H9 (cell line): ENCODE measurements around the gene STX16. TPM values are rescaled to one million over a fixed set of nuclear protein-coding genes. Genes with fewer than 3 reads are reported as not detected.

Experiments
- DNase-seq: peaks from one replicate; pipeline ENCODE4 v3.0.0-alpha.2; 2017
- H2AFZ ChIP-seq: one replicate; pipeline ENCODE4 v1.6.1; 2013; ENCODE audit warnings: mild to moderate bottlenecking, low read length, control low read depth, moderate library complexity
- H2AK5ac ChIP-seq: 2 replicates; pipeline ENCODE4 v1.6.1; 2013; ENCODE audit warnings: low read length, control low read depth, mixed read lengths; ENCODE audit not compliant: insufficient read length
- H2BK120ac ChIP-seq: one replicate; pipeline ENCODE4 v1.6.1; 2013; ENCODE audit warnings: low read depth, mild to moderate bottlenecking, low read length, control low read depth, inconsistent platforms; ENCODE audit not compliant: poor library complexity, severe bottlenecking
- H2BK12ac ChIP-seq: 2 replicates; pipeline ENCODE4 v1.6.1; 2013; ENCODE audit warnings: low read length, control low read depth, mixed read lengths, low read depth; ENCODE audit not compliant: insufficient read length
- H2BK15ac ChIP-seq: 2 replicates; pipeline ENCODE4 v1.6.1; 2013; ENCODE audit warnings: low read depth, low read length, control low read depth
- H2BK20ac ChIP-seq: one replicate; pipeline ENCODE4 v1.6.1; 2013; ENCODE audit warnings: low read depth, mild to moderate bottlenecking, low read length, control low read depth, inconsistent platforms; ENCODE audit not compliant: poor library complexity, severe bottlenecking
- H2BK5ac ChIP-seq: 2 replicates; pipeline ENCODE4 v1.6.1; 2013; ENCODE audit warnings: low read length, control low read depth, mixed read lengths; ENCODE audit not compliant: insufficient read length
- H3K14ac ChIP-seq: 2 replicates; pipeline ENCODE4 v1.6.1; 2013; ENCODE audit warnings: low read length, control low read depth; ENCODE audit not compliant: insufficient read depth
- H3K18ac ChIP-seq: 2 replicates; pipeline ENCODE4 v1.6.1; 2013; ENCODE audit warnings: low read depth, mild to moderate bottlenecking, mixed read lengths, low read length, control low read depth; ENCODE audit not compliant: insufficient read length
- H3K23ac ChIP-seq: 2 replicates; pipeline ENCODE4 v1.6.1; 2013; ENCODE audit warnings: low read length, control low read depth, mixed read lengths, low read depth; ENCODE audit not compliant: insufficient read length
- H3K23me2 ChIP-seq: 2 replicates; pipeline ENCODE4 v1.6.1; 2013; ENCODE audit warnings: low read depth, mild to moderate bottlenecking, mixed read lengths, low read length, control low read depth; ENCODE audit not compliant: insufficient read length, poor library complexity, severe bottlenecking
- H3K27ac ChIP-seq: 2 replicates; pipeline ENCODE4 v1.5.1; 2013; ENCODE audit warnings: low read length, control low read depth, mixed read lengths, low read depth; ENCODE audit not compliant: insufficient read length
- H3K27me3 ChIP-seq: 2 replicates; pipeline ENCODE4 v1.6.1; 2013; ENCODE audit warnings: low read length, control low read depth, inconsistent platforms; ENCODE audit not compliant: insufficient read depth
- H3K4ac ChIP-seq: 2 replicates; pipeline ENCODE4 v1.6.1; 2013; ENCODE audit warnings: low read depth, mild to moderate bottlenecking, control low read depth, inconsistent platforms, low read length, moderate library complexity
- H3K4me1 ChIP-seq: 2 replicates; pipeline ENCODE4 v1.6.1; 2013; ENCODE audit warnings: low read length, control low read depth, inconsistent platforms; ENCODE audit not compliant: insufficient read depth
- H3K4me2 ChIP-seq: 2 replicates; pipeline ENCODE4 v1.6.1; 2013; ENCODE audit warnings: low read length, control low read depth, mixed read lengths; ENCODE audit not compliant: insufficient read length, insufficient read depth
- H3K56ac ChIP-seq: 2 replicates; pipeline ENCODE4 v1.6.1; 2013; ENCODE audit warnings: low read depth, mild to moderate bottlenecking, mixed read lengths, low read length, control low read depth; ENCODE audit not compliant: insufficient read length
- H3K79me1 ChIP-seq: 2 replicates; pipeline ENCODE4 v1.6.1; 2013; ENCODE audit warnings: low read depth, mild to moderate bottlenecking, moderate library complexity, low read length, control low read depth, inconsistent platforms; ENCODE audit not compliant: insufficient read depth, poor library complexity, severe bottlenecking
- H3K79me2 ChIP-seq: 2 replicates; pipeline ENCODE4 v1.6.1; 2013; ENCODE audit warnings: low read length, control low read depth, inconsistent platforms; ENCODE audit not compliant: insufficient read depth
- H3K9ac ChIP-seq: 2 replicates; pipeline ENCODE4 v1.6.1; 2013; ENCODE audit warnings: low read length, control low read depth, mixed read lengths; ENCODE audit not compliant: insufficient read length; ENCODE audit errors: extremely low read depth
- H3K9me3 ChIP-seq: one replicate; pipeline ENCODE4 v1.6.1; 2013; ENCODE audit warnings: low read depth, low read length, inconsistent platforms; ENCODE audit not compliant: control insufficient read depth
- H3T11ph ChIP-seq: one replicate; pipeline ENCODE4 v1.6.1; 2013; ENCODE audit warnings: mild to moderate bottlenecking, low read length, control low read depth, inconsistent platforms
- H4K20me1 ChIP-seq: one replicate; pipeline ENCODE4 v1.6.1; 2013; ENCODE audit not compliant: control insufficient read depth, insufficient read length, insufficient read depth
- H4K5ac ChIP-seq: 2 replicates; pipeline ENCODE4 v1.6.1; 2013; ENCODE audit warnings: low read depth, mild to moderate bottlenecking, mixed read lengths, low read length, control low read depth; ENCODE audit not compliant: insufficient read length
- H4K8ac ChIP-seq: replicated peaks from 2 replicates; pipeline ENCODE4 v1.6.1; 2013; ENCODE audit warnings: low read length, control low read depth, mixed read lengths, low read depth; ENCODE audit not compliant: insufficient read length
- H4K91ac ChIP-seq: 2 replicates; pipeline ENCODE4 v1.6.1; 2013; ENCODE audit warnings: low read depth, mild to moderate bottlenecking, moderate library complexity, mixed read lengths, low read length, control low read depth; ENCODE audit not compliant: insufficient read length
- H3K27ac Mint-ChIP-seq, 3 experiments: 2 replicates in 2 of 3; 3 replicates in 1 of 3; pipeline ENCODE4 v1.8.0; 2020 to 2021; ENCODE audit warnings: mixed read lengths in 3 of 3, mild to moderate bottlenecking in 1 of 3, moderate library complexity in 1 of 3
- H3K27me3 Mint-ChIP-seq: 2 replicates; pipeline ENCODE4 v1.8.0; 2021; ENCODE audit warnings: low read depth, mild to moderate bottlenecking, moderate library complexity, mixed read lengths
- H3K36me3 Mint-ChIP-seq, 3 experiments: 2 replicates in 2 of 3; 3 replicates in 1 of 3; pipeline ENCODE4 v1.8.0; 2020 to 2021; ENCODE audit warnings: low read depth in 3 of 3, mixed read lengths in 3 of 3; ENCODE audit not compliant: insufficient read depth in 1 of 3
- H3K4me1 Mint-ChIP-seq, 2 experiments: 2 replicates each; pipeline ENCODE4 v1.8.0; 2020; ENCODE audit warnings: mixed read lengths in 2 of 2
- H3K4me3 Mint-ChIP-seq, 2 experiments: 2 replicates in 1 of 2; 3 replicates in 1 of 2; pipeline ENCODE4 v1.8.0; 2020 to 2021; ENCODE audit warnings: mild to moderate bottlenecking in 2 of 2, mixed read lengths in 2 of 2, moderate library complexity in 1 of 2
- H3K9me3 Mint-ChIP-seq, 2 experiments: 2 replicates in 1 of 2; 3 replicates in 1 of 2; pipeline ENCODE4 v1.8.0; 2020; ENCODE audit warnings: mild to moderate bottlenecking in 2 of 2, mixed read lengths in 2 of 2, moderate library complexity in 1 of 2
- CTCF ChIP-seq: fragments of 200-600 bp; sonication (generic); conservative IDR thresholded peaks from 3 replicates; pipeline ENCODE4 v1.8.0; 2021; ENCODE audit warnings: antibody characterized with exemption, mild to moderate bottlenecking
- WGBS: extraction: QIAGEN DNeasy Blood & Tissue Kit; methylation state at CpG from one replicate; pipeline ENCODE4 v1.1.7; 2013; ENCODE audit warnings: missing lambda C conversion rate, low lambda C conversion rate, mixed read lengths; ENCODE audit not compliant: insufficient read length; ENCODE audit errors: extremely low coverage; 5-methylcytosine and 5-hydroxymethylcytosine counted together
- total RNA-seq: library from RNA; stranded (reverse); gene quantifications from 2 replicates; pipeline ENCODE4 v1.2.1, GENCODE V29; 2021

STX16 gene
- total RNA-seq, 1 experiment from 2014 or later: 87.8 TPM

- Histone ChIP-seq H3K4ac (no peak overlapping the region), H2BK12ac (no peak overlapping the region), H4K91ac (no peak overlapping the region), H3K9me3 (no peaks in the 10 kb centered on the region), H4K20me1 (no peaks in the 10 kb centered on the region), H3K23me2 (no peaks in the 10 kb centered on the region), H3K79me1 (no peaks in the 10 kb centered on the region), H3K56ac (no peak overlapping the region), H2BK120ac (no peak overlapping the region), H3K9ac (no peak overlapping the region), H3T11ph (no peak overlapping the region), H3K27me3 (no peaks in the 10 kb centered on the region), H3K18ac (no peak overlapping the region), H3K27ac (no peak overlapping the region), H4K8ac (no peak overlapping the region), H3K23ac (no peak overlapping the region), H2BK20ac (no peak overlapping the region), H3K14ac (no peak overlapping the region), H4K5ac (no peak overlapping the region), H3K4me1 (no peaks in the 10 kb centered on the region), H3K79me2 (no peaks in the 10 kb centered on the region), H2BK5ac (no peak overlapping the region), H2AFZ (no peak overlapping the region), H2BK15ac (no peak overlapping the region), H2AK5ac (no peak overlapping the region), H3K4me2 (no peak overlapping the region)
- H3K36me3 Mint-ChIP-seq: peaks cover 0 to 3% (median 3%) of the 10 kb centered on the region in 3 experiments; a peak in 1 of 7 replicates
- H3K27ac Mint-ChIP-seq: peak overlapping the region in 2 of 3 experiments; percentile 74 to 85; a peak in 2 of 7 replicates
- no peaks in the 10 kb centered on the region for H3K9me3 Mint-ChIP-seq
- peaks cover 0 to 10% of the 10 kb centered on the region in 2 experiments; a peak in 1 of 4 replicates for H3K4me1 Mint-ChIP-seq
- no CpG with 5 or more reads among the region's 19 CpGs for WGBS
- H3K27me3 Mint-ChIP-seq: no peaks in the 10 kb centered on the region
- DNase-seq: peak; percentile 23
- no peak for TF ChIP-seq CTCF
- H3K4me3 Mint-ChIP-seq: no peak overlapping the region
These were observed 61.2 kb downstream of the STX16 start for GRCh38 chr20:58712151-58712791.
